ENCODE results near the gene ATP6V1F.
A peak's percentile ranks its signal among the peaks of the same experiment; 100 is the strongest.

ATP6V1F gene

GRCh38 chr7:128862571-128863432 lies at the start of gene ATP6V1F:
Gene ATP6V1F (plus strand): TSS chr7:128862856. CDS start chr7:128862905, 49 bp downstream.
- peak within 1 kb of the TSS; percentile 83 for H3K9ac ChIP-seq (ENCODE audit: low read depth, low read length)
- no peaks in the 10 kb centered on the region for H3K9me3 ChIP-seq (ENCODE audit: insufficient read depth, low read depth, low read length)
- no peak within 1 kb of the TSS for H3K27ac ChIP-seq (ENCODE audit: low read length)
- peaks cover 10% of the 10 kb centered on the region for H3K27me3 ChIP-seq (ENCODE audit: insufficient read depth, low read length)
- H3K4me3 ChIP-seq (ENCODE audit: low read length) = peak within 1 kb of the TSS; percentile 93
- peaks cover 11% of the 10 kb centered on the region; the same call in 1 of the 2 replicates for H3K36me3 ChIP-seq (ENCODE audit: insufficient read depth, low read depth, low read length)
- H3K4me1 ChIP-seq (ENCODE audit: insufficient read depth, low read length) = peaks cover 10% of the 10 kb centered on the region

GRCh38 chr7:128814499-128814898 lies 48.2 kb upstream of the ATP6V1F start:
- Histone ChIP-seq H3K9ac (ENCODE audit: low read depth, low read length) (no peak overlapping the region), H3K4me1 (ENCODE audit: insufficient read depth, low read length) (0 out of 2 replicates have a peak, but pooled peaks cover 3% of the 10 kb centered on the region), H3K9me3 (ENCODE audit: insufficient read depth, low read depth, low read length) (no peaks in the 10 kb centered on the region), H3K27ac (ENCODE audit: low read length) (no peak overlapping the region), H3K36me3 (ENCODE audit: insufficient read depth, low read depth, low read length) (peaks cover 29% of the 10 kb centered on the region), H3K4me3 (ENCODE audit: low read length) (no peak overlapping the region), H3K27me3 (ENCODE audit: insufficient read depth, low read length) (no peaks in the 10 kb centered on the region)

GRCh38 chr7:128815289-128815942 lies 47.2 kb upstream of the ATP6V1F start:
- Histone ChIP-seq H3K27me3 (ENCODE audit: insufficient read depth, low read length) (no peaks in the 10 kb centered on the region), H3K27ac (ENCODE audit: low read length) (no peak overlapping the region), H3K9me3 (ENCODE audit: insufficient read depth, low read depth, low read length) (no peaks in the 10 kb centered on the region), H3K9ac (ENCODE audit: low read depth, low read length) (no peak overlapping the region), H3K36me3 (ENCODE audit: insufficient read depth, low read depth, low read length) (peaks cover 20% of the 10 kb centered on the region), H3K4me1 (ENCODE audit: insufficient read depth, low read length) (0 out of 2 replicates have a peak, but pooled peaks cover 3% of the 10 kb centered on the region), H3K4me3 (ENCODE audit: low read length) (no peak overlapping the region)

GRCh38 chr7:128818694-128819093 lies 44.0 kb upstream of the ATP6V1F start:
- Histone ChIP-seq H3K9me3 (ENCODE audit: insufficient read depth, low read depth, low read length) (no peaks in the 10 kb centered on the region), H3K4me3 (ENCODE audit: low read length) (no peak overlapping the region), H3K36me3 (ENCODE audit: insufficient read depth, low read depth, low read length) (peaks cover 11% of the 10 kb centered on the region), H3K9ac (ENCODE audit: low read depth, low read length) (no peak overlapping the region), H3K4me1 (ENCODE audit: insufficient read depth, low read length) (no peaks in the 10 kb centered on the region), H3K27me3 (ENCODE audit: insufficient read depth, low read length) (no peaks in the 10 kb centered on the region), H3K27ac (ENCODE audit: low read length) (no peak overlapping the region)

- Histone ChIP-seq H3K4me1 (ENCODE audit: insufficient read depth, low read length) (no peaks in the 10 kb centered on the region), H3K9ac (ENCODE audit: low read depth, low read length) (no peak overlapping the region)
Measured at GRCh38 chr7:128821724-128822123, 40.9 kb upstream of the ATP6V1F start.

GRCh38 chr7:128826512-128826911 lies 36.1 kb upstream of the ATP6V1F start:
- Histone ChIP-seq H3K9ac (ENCODE audit: low read depth, low read length) (no peak overlapping the region), H3K9me3 (ENCODE audit: insufficient read depth, low read depth, low read length) (no peaks in the 10 kb centered on the region)

More at GRCh38 chr7:128821724-128822123, 40.9 kb upstream of the ATP6V1F start:
- no peak overlapping the region for H3K27ac ChIP-seq (ENCODE audit: low read length)
- H3K27me3 ChIP-seq (ENCODE audit: insufficient read depth, low read length) = no peaks in the 10 kb centered on the region
- H3K36me3 ChIP-seq (ENCODE audit: insufficient read depth, low read depth, low read length) = no peaks in the 10 kb centered on the region
- H3K9me3 ChIP-seq (ENCODE audit: insufficient read depth, low read depth, low read length) = no peaks in the 10 kb centered on the region
- H3K4me3 ChIP-seq (ENCODE audit: low read length) = no peak overlapping the region

GRCh38 chr7:128826916-128827247 lies 35.8 kb upstream of the ATP6V1F start:
- no peaks in the 10 kb centered on the region for H3K36me3 ChIP-seq (ENCODE audit: insufficient read depth, low read depth, low read length)
- no peaks in the 10 kb centered on the region for H3K9me3 ChIP-seq (ENCODE audit: insufficient read depth, low read depth, low read length)
- peaks cover 7% of the 10 kb centered on the region for H3K4me1 ChIP-seq (ENCODE audit: insufficient read depth, low read length)
- no peak overlapping the region for H3K4me3 ChIP-seq (ENCODE audit: low read length)
- no peak overlapping the region for H3K9ac ChIP-seq (ENCODE audit: low read depth, low read length)
- H3K27ac ChIP-seq (ENCODE audit: low read length) = no peak overlapping the region
- peaks cover 31% of the 10 kb centered on the region for H3K27me3 ChIP-seq (ENCODE audit: insufficient read depth, low read length)

More at GRCh38 chr7:128826512-128826911, 36.1 kb upstream of the ATP6V1F start:
- Histone ChIP-seq H3K4me1 (ENCODE audit: insufficient read depth, low read length) (peaks cover 7% of the 10 kb centered on the region), H3K4me3 (ENCODE audit: low read length) (no peak overlapping the region), H3K36me3 (ENCODE audit: insufficient read depth, low read depth, low read length) (no peaks in the 10 kb centered on the region), H3K27ac (ENCODE audit: low read length) (no peak overlapping the region), H3K27me3 (ENCODE audit: insufficient read depth, low read length) (peaks cover 28% of the 10 kb centered on the region)

- H3K4me1 ChIP-seq (ENCODE audit: insufficient read depth, low read length) = peaks cover 7% of the 10 kb centered on the region
- H3K9me3 ChIP-seq (ENCODE audit: insufficient read depth, low read depth, low read length) = no peaks in the 10 kb centered on the region
- no peaks in the 10 kb centered on the region for H3K36me3 ChIP-seq (ENCODE audit: insufficient read depth, low read depth, low read length)
- H3K9ac ChIP-seq (ENCODE audit: low read depth, low read length) = no peak overlapping the region
- H3K4me3 ChIP-seq (ENCODE audit: low read length) = no peak overlapping the region
- H3K27ac ChIP-seq (ENCODE audit: low read length) = no peak overlapping the region
- H3K27me3 ChIP-seq (ENCODE audit: insufficient read depth, low read length) = peaks cover 35% of the 10 kb centered on the region
Measured at GRCh38 chr7:128827248-128827958, 35.3 kb upstream of the ATP6V1F start.

- peaks cover 42% of the 10 kb centered on the region for H3K27me3 ChIP-seq (ENCODE audit: insufficient read depth, low read length)
- no peaks in the 10 kb centered on the region for H3K9me3 ChIP-seq (ENCODE audit: insufficient read depth, low read depth, low read length)
- H3K4me3 ChIP-seq (ENCODE audit: low read length) = no peak overlapping the region
- no peak overlapping the region for H3K9ac ChIP-seq (ENCODE audit: low read depth, low read length)
- no peak overlapping the region for H3K27ac ChIP-seq (ENCODE audit: low read length)
- H3K36me3 ChIP-seq (ENCODE audit: insufficient read depth, low read depth, low read length) = no peaks in the 10 kb centered on the region
- H3K4me1 ChIP-seq (ENCODE audit: insufficient read depth, low read length) = peaks cover 12% of the 10 kb centered on the region
Measured at GRCh38 chr7:128827971-128828711, 34.5 kb upstream of the ATP6V1F start.

GRCh38 chr7:128829391-128830166 lies 33.1 kb upstream of the ATP6V1F start:
- Histone ChIP-seq H3K9me3 (ENCODE audit: insufficient read depth, low read depth, low read length) (no peaks in the 10 kb centered on the region), H3K9ac (ENCODE audit: low read depth, low read length) (no peak overlapping the region), H3K27ac (ENCODE audit: low read length) (no peak overlapping the region), H3K4me1 (ENCODE audit: insufficient read depth, low read length) (peaks cover 21% of the 10 kb centered on the region), H3K36me3 (ENCODE audit: insufficient read depth, low read depth, low read length) (no peaks in the 10 kb centered on the region), H3K27me3 (ENCODE audit: insufficient read depth, low read length) (peaks cover 42% of the 10 kb centered on the region), H3K4me3 (ENCODE audit: low read length) (peak overlapping the region; percentile 37; the same call in 1 of the 2 replicates)
